Hypothalamus (tissue), 51 donors: ENCODE measurements around the gene SP110.

Experiments used
- DNase-seq, 51 donors: peaks; one replicate each; lab custom pipeline; 2025; lab: John Stamatoyannopoulos, UW

The SP110 gene

DNA sequence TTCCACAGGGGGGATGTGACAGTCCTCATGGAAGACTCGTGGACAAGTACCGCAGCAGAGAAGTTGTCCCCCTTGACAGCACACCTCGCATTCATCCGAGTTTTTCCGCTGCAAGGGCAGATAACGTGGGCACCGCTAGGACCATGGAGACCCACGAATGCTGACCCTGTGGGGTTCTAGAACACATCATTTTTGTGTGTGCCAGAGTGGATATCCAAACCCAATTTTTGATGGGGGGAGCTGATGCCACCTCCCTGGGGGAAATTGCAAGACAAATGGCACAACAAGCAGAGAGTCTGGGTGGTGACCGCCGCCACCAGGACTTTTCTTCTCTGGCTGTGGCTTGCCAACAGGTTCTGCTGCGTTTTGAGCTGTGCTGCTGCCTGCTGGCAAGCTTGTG is 46.9 kb downstream of the SP110 start:
- no peak for DNase-seq

- no peak for DNase-seq
Observed at GRCh38 chr2:230172156-230172555, 47.6 kb downstream of the SP110 start.

- no peak for DNase-seq
Observed at GRCh38 chr2:230170532-230170931, 49.3 kb downstream of the SP110 start.

DNA sequence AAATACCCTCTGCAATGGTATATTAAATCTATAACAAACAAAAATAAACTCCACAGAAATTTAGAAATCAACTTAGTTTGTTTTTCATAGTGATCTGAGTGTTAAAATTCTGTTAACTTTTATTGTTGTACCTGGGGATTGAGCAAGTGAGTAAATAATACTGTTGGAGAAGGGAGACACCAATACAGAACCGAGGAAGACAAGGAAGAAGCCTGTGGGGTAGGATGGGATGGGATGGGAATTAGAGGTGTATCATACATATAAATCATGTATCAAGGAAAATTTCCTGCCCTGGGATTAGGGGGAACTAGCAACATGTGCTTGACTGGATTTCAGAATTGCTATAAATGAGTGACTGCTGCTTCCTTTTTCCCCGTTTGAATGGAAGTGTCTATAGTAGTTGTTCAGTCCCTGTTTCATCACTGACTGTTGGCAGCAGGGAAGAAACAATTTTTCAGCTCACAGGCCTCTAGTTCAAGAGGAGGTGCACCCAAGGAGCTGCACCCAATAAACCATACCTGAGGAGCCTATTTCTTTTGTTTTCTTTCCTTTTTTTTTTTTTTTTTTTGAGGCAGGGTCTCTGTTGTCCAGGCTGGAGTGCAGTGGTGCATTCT is 53.1 kb downstream of the SP110 start:
- no peak for DNase-seq

DNA sequence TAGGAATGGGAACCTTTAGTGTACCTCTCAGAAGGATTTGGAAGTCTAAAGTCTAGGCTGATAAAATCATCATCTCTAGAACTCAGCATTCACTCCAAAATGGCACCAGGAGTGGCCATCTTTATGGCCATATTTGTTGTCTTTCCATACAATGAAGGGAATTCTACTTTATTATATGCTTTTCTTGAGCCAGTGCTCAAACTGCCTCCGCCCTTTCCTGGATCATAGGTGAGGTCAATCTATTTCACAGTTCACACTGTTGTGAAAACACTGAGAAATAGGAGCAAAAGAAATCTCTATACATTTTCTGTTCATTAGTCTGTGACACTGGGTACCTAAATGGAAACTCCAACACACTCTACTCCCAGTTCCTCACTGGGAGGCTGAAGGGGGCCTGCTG is 55.6 kb downstream of the SP110 start:
- no peak for DNase-seq

GRCh38 chr2:230162981-230163380 is 56.8 kb downstream of the SP110 start:
- DNase-seq: no peak

DNA sequence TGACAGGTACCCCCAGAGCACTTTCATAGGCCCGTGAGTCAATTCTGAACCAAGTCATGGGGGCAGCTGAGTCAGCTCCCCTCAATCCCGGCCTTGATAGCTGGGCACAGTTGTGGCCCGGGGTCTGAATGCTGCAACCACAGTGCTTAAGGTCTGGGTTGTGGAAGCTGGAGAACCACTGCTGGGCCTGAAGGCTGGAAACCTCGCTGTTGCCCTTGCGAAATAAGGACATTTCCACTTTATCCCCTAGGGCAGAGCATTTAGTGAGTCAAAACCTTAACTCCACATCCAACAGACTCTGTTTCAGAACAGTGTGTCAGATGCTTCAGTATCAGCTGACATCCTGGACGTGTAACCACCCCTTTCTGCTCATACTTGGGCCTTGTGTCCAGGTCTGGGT is 58.6 kb downstream of the SP110 start:
- no peak for DNase-seq

DNA sequence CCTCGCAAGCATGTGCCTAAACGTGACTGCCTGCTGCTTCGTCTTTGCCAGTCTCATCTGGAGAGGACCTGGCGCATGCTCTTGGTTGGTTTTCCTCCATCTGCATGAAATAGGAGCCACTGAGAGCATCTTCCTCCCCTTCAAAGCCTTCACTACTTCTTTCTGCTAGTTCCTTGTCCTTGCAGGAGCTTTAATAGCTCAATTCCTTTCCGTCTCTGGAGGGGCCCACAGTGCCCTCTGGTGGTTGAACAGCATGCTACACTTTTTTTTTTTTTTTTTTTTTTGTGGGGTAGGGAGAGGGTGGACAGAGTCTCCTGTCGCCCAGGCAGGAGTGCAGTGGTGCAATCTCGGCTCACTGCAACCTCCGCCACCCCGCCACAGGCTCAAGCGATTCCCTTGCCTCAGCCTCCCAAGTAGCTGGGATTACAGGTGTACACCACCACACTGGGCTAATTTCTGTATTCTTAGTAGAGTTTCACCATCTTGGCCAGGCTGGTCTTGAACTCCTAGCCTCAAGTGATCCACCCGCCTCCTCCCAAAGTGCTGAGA is 59.6 kb downstream of the SP110 start:
- peak in 21 of 51 donors; percentile 2 to 45 (median 20) for DNase-seq

DNA sequence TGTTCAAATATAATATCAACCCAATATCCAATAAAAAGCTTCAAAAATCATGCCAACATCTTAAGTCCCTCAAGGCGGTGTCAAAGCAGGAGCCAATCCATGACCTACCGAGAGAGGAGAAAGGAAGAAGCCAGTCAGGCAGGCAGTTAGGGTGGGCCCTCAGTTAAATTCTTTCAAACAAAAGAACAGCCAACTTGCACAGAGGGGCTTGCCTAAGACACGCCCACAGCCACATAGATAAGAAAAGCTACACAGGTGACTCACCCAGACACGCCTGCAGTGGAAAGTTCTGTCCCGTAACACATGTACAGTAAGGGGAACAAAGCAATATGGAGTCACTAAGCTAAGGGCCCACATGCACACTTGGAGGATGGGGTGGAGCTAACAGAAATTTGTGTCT is 61.3 kb downstream of the SP110 start:
- no peak for DNase-seq

- DNase-seq: no peak
Observed at GRCh38 chr2:230156782-230157699, 62.7 kb downstream of the SP110 start.

- no peak for DNase-seq
Observed at GRCh38 chr2:230155359-230155758, 64.4 kb downstream of the SP110 start.

GRCh38 chr2:230153390-230153976 is 66.3 kb downstream of the SP110 start:
- DNase-seq: no peak

DNA sequence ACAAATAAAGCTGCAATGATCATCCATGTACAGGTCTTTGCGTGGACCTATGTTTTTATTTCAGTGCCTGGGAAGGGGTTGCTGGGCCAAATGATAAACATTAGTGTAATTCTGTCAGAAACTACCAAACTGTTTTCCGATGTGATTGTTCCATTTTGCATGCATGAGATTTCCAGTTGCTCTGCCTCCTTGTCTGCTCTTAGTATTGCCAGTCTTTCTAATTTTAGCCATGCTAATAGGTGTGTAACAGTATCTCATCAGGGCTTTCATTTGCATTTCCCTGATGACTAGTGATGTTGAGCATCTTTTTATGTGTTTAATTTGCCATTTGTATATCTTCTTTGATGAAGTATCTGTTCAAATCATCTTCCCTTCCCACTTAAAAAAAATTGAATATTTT is 67.5 kb downstream of the SP110 start:
- no peak for DNase-seq

DNA sequence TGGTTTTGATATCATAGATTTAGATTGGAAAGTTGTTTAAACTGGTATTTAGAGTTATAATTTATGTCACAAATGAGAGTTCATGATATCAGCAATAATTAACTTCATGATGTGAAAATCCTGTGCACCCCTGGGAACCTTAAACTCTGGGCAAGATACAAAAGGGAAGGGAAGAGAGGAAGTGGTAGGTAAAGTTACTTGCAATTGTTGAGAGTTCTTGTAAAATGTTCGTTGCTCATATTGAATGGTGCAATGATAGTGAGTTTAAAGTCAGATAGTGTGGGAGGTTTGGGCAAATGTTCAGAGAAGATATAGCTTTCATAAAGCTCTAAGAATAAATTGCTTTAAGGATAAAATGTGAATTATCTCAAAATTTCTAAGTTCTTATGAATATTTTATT is 75.4 kb downstream of the SP110 start:
- DNase-seq: no peak

DNA sequence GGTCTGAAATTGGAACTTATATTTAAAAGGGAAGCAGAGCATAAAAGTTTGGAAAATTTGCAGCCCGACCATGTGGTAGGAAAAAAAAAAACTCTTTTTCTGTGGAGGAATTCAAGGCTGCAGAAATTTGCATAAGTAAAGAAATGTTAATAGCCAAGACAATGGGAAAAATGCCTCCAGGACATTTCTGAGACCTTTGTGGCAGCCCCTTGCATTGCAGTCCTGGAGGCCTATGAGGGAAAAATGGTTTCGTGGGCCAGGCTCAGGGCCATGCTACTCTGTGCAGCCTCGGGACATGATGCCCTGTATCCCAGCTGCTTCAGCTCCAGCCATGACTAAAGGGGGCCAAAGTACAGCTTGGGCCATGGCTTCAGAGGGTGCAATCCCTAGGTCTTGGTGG is 79.1 kb downstream of the SP110 start:
- no peak for DNase-seq

DNA sequence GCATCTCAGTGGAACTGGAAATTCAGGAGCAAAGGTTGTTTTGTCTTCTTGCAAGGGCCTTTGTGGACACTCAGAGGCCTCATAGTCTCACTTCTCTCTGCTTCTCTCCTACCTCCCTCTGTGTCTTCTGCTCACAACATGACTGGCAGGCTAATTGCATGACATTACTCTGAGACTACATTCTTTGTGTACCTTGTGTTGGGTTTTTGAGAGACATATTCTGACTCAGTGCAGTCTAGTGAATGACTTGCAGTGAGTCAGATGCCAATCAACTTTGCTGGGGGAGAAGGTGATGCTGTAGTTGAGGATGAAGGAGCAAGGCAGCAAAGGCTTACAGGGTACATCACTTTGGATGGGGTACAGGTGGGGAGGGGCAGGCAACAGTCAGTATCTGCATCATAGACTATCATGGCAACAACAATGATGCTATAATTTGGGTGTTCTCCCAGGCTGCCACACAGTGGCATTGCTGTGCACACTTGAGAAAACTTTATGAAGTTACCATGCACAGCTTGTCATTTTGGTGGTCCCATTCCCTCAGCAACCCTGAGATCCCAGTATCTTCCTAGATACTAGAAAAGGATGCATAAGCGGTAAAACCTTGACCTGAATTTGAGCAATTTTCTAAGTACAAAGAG is 81.8 kb downstream of the SP110 start:
- no peak for DNase-seq

DNA sequence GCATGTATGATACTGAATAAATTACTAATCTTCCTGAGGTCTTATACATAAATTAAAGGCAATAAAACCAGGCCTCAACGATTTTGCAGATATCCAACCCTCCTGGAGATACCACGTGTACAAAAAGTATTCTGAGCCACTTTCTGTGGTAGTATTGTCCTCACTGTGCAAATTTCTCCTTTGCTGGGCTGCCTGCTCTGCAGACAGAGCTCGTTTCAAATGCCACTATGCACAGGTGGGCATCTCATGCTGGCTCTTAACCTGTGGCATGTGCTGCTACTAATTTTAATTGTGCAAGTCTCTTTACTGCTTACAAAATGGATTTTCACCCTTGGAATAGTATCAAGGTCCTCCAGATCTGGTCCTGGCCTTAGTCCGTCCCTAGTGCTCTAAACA is 84.7 kb downstream of the SP110 start:
- DNase-seq: no peak

- DNase-seq: no peak
Observed at GRCh38 chr2:230134496-230135129, 85.2 kb downstream of the SP110 start.

DNA sequence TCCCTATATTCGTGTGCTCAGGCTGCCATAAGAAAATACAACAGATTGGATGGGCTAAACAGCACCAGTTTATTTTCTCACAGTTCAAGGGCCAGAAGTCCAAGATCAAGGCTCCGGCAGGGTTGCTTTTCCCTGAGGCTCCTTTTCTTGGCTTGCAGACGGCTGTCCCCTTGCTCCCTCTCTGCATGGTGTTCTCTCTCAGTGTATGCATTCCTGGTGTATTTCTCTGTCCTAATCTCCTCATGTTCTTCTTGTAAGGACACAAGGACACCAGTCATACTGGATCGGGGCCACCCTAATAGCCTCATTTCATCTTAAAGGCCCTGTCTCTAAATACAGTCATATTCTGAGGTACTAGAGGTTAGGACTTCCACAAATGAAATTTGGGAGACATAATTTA is 88.4 kb downstream of the SP110 start:
- DNase-seq: no peak

- peak in 2 of 51 donors; percentile 3 to 8 for DNase-seq
Observed at GRCh38 chr2:230130668-230131364, 89.0 kb downstream of the SP110 start.
